Measurements from ENCODE around the gene DNM2.
A peak's percentile ranks its signal among the peaks of the same experiment; 100 is the strongest.

DNM2 gene

DNA sequence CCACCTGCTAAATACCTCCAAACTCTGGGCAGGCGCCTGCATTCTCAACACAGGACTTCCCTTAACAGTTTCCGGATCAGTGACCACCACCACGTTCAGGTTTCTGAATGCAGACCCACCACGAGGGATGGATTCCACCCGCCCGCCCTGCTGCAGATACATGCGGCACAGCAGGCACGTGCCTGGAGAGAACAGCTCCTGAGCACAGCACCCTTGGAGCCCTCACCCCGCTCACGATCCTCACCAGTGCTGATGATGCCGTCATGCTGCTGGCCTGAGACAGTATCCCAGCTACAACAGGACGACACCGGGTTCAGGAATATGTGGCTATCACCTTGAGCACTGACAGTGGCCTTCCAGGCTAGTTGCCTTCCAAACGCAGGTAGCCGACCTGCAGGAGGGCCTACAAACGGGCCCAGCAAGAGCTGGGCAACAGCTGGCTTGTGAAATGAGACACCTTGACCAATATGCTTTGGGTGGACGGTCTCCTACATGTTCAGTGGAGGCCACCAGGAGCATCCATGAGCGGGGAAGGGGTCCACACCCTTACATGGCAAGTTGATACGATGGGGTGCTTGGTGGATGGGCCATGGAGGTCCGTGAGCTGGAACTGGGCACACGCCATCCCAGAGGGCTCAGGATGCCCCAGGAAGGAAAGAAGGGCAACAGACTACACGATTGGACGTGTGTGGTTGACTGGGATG is 26.5 kb upstream of the DNM2 start:
- no peak for DNase-seq

DNA sequence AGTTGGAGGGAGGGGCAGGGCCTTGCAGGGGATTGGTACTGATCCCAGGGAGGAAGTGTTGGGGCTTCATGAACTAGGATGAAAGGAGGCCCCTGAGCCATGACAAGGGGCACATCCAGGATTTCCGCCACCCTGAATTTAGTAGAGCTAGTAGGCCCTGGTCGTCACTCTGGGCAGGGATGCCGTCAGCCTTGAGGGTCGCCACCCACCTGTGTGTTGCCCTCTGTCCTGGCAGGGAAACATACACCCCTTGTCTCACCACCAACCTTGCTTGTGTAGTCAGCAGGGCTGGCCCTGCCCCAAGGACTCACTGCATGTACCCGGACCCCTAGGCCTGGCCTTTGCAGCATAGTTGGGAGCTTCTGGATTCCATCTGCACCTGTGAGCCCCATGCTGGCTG is 26.0 kb upstream of the DNM2 start:
- DNase-seq: no peak

DNA sequence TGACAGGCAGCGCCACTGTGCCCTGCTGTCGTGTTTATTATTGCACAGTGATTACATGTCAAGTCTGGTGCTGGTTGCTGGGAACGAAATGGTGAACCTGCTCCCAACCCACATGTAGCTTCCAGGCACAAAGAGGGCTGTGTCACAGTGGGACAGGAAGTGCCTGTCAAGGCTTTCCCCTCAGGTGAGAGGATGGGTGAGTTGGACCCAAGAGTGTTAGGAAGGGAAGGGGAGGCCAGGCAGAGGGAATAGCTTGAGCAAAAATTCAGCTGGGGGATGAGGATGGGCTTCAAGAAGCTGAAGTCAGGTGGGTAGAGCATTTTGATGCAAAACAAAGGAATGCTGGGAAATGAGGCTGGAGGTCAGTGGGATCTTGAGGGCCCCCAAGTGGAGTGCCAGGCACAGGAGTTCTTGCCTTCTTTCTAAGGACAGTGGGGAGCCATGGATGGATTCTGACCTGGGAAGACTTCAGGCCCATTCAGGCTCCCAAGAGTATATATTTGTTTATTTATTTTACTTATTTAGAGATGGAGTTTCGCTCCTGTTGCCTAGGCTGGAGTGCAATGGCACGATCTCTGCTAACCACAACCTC is 25.1 kb upstream of the DNM2 start:
- no peak for DNase-seq

DNA sequence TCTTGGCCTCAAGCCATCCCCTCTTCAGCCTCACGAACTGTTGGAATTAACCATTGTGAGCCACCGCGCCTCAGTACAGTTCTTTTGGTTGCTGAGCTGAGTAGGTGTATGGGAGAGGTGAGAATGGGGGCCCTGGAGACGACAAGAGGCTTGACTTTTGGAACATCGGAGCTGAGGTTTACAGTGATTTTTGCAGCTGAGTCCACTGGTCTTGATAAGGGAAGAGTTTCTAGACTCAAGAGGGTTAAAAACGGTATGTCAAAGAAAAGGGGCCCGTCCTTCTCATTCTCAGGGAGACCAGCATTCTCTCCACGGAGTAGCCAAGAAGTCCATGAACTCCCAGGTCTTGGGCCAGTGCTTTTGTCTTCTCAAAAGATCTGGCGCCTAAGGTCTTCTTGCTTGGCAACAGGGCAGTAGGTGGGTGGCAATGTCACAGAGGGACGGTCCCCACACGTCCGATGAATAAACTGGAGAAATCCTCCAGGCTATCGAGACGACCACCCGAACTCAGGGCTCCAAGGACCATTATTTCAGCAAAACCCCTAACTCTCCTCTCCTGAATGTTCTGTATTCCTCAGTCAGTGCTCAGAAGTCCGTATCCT is 23.1 kb upstream of the DNM2 start:
- DNase-seq: no peak

DNA sequence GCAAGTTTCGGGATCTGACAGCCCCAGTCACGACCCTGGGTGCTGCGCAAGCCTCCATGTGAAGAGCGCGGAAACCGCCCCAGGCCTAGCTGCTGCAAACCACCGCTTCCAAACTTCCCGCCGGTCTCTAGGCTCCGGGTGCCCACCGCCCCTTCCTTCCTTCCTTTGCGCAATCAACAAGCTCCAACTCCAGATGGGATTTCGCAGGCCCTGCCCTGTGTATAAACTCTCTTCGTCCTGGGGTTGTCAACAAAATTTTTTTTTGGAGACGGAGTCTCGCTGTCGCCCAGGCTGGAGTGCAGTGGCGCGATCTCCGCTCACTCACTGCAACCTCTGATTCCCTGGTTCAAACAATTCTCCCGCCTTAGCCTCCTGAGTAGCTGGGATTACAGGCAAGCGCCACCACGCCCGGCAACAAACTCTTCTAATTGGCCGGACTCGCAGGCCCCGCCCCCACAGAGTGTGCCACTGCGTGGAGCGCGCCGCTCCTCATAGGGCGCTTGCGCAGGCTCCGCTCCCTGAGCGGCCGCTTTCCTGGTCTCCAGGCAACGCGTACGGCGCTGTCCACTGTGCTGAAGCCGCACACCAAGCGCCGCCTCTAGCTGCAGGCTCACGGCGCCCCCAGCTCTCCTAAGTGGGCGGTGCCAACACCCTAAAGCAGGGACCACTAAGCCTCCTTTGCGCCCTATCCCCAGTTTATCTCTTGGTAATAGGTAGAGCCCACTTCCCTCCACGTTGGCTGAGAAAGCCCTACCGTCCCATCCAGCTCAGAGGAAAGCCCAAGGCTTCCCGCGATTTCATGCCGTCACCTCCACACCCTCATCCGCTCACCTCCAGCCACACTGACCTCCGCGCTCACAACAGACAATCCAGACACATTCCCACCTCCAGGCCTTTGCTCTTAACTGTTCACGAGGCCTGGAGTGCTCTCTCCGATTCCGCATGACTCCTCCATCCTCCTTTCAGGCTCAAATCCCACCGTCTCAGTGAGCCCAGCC is 22.2 kb upstream of the DNM2 start:
- peak; percentile 92 for DNase-seq

DNA sequence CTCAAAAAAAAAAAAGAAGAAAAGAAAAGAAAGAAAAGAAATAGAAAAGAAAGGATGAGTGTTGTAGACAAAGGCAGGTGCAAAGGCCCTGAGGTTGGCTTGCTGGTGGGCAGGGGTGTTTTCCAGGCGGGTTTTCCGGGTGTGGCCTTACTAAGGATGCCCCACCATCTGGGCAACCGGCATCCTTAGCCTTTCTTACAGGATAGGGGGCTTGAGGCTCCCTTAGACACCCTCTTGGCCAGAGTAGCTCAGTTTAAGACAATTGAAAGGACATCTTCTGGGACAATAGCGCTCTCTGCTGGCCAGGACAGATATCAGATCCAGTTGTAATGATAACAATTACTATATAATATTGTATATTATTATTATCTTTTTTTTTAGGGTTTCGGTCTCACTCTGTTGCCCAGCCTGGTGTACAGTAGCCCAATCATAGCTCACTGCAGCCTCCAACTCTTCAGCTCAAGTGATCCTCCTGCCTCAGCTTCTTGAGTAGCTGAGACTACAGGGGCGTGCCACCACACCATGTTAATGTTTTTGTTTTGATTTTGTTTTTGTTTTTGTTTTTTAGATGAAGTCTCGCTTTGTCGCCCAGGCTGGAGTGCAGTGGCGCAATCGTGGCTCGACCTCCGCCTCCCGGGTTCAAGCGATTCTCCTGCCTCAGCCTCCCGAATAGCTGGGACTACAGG is 18.1 kb upstream of the DNM2 start:
- DNase-seq: peak; percentile 69

DNA sequence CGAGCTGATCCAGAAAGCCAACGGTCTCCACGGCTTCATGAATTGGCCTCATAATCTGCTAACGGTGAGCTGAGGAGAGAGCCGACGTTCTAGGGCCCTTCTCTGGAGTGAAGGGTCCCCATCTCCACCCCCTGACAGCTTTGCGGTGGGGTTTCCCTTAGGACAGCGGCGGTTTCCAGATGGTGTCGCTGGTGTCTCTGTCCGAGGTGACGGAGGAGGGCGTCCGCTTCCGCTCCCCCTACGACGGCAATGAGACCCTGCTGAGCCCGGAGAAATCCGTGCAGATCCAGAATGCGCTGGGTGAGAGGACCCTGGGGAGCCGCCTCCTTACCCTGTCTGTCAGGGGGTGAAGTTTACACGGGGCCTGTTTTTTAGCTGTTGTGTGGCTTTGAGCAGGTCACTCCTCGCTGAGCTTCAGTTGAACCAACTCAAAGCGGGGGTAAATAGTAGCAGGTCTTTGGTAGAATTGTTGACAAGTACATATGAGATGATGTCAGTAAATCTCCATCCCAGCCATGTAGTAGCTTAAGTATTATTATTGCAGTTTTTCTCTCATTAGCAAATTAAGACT is 15.8 kb upstream of the DNM2 start:
- DNase-seq: peak; percentile 25

DNA sequence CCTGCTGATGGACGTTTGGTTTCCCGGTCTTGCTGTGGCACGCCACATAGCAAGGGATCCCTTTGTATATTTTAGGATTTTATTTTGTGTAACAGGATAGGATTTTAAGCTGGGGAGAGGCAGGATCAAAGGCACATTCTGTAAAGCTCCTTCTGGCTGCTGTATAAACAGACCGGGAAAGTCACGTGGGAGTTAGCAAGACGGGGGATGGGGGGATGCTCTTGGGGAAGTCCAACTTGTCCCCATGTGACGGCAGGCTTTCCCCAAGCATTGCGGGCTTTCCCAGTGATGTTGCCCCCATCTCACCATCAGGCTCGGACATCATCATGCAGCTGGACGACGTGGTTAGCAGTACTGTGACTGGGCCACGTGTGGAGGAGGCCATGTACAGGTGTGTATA is 10.9 kb upstream of the DNM2 start:
- DNase-seq: no peak

DNA sequence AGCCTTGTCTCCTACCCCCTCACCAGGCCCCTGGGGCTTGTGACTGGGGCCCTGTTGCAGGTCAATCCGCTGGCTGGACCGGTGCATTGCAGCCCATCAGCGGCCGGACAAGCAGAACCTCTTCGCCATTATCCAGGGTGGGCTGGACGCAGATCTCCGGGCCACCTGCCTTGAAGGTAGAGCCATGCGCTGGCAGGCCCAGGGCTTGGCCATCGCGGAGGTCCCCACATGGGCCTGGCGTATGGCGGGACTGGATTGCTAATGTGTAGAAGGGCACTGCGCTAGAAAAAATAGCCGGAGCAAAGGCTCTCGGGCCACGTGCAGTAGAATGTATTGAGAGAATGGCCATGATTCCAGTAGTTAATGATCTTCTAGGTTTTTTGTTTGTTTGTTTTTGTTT is 10.4 kb upstream of the DNM2 start:
- DNase-seq: no peak

DNA sequence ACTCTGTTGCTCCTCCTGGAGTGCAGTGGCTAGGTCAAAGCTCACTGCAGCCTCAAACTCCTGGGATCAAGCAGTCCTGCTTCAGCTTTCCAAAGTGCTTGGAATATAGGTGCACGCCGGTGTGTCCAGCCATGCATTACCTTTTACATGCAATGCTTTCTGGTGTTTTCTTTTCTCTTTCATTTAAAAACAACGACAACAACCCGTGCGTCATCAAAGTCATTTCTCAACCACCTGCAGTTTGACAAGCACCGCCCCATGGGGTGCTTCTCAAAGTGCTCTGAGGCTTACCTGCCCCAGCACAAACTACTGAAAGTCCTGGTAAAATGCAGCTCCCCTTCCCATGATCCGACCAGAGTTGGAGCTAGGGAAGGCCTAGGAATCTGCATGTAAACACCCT is 9.6 kb upstream of the DNM2 start:
- no peak for DNase-seq

DNA sequence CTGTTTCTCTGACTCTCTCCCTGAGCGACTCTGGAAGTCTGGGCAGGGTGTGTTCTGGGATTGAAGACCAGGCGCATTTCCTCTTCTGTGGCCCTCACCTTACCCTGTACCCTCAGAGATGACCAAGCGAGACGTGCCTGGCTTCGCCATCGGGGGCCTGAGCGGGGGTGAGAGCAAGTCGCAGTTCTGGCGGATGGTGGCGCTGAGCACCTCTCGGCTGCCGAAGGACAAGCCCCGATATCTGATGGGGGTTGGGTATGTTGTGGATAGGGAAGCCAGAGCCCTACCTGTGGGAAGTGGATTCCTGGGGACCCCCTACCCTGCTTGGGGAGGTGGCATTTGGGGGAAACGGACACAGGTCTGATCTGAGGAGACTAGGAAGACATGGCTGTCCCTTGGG is 5.8 kb upstream of the DNM2 start:
- DNase-seq: no peak

DNA sequence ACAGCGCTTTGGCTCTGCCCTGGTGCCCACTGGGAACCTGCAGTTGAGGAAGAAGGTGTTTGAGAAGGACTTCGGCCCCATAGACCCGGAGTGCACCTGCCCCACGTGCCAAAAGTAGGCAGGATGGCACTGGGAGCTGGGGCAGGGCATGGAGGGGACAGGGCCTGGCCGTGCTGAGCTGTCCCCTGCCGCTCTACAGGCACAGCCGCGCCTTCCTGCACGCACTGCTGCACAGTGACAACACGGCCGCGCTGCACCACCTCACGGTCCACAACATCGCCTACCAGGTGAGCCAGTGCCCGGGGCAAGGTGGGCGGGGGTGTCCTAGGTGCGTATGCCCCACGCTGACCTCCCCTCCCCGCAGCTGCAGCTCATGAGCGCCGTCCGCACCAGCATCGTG is 5.1 kb upstream of the DNM2 start:
- DNase-seq: no peak

DNA sequence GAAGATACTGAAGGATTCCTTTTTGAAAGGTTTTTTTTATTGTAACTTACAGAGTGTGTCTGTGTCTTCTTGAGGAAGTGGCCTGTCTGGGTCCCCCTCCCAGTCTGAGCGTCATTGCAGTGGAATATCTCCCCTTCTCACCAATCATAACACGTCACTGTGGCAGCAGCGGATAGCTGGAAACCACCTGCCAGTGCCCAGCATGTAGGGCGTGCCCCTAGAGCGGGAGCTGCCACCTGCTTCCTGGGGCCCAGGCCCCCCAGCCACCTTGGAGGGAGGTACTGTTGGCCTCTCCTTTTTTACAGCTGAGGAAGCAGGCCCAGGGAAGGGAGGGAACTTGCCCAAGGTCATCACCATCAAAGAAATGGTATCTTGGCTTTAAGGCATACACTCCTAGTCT is 4.6 kb upstream of the DNM2 start:
- DNase-seq: no peak

DNA sequence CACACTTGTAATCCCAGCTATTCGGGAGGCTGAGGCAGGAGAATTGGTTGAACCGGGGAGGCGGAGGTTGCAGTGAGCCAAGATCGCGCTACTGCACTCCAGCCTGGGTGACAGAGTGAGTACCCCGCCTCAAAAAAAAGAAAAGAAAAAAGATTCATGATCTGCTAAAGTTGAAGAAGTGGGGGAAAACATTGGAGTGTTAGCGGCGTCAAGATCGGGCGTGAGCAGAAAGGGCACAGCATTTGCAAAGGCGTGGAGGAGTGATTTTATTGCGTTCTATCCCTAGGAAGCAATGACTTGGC is 874 bp upstream of the DNM2 start:
- no peak for DNase-seq

DNA sequence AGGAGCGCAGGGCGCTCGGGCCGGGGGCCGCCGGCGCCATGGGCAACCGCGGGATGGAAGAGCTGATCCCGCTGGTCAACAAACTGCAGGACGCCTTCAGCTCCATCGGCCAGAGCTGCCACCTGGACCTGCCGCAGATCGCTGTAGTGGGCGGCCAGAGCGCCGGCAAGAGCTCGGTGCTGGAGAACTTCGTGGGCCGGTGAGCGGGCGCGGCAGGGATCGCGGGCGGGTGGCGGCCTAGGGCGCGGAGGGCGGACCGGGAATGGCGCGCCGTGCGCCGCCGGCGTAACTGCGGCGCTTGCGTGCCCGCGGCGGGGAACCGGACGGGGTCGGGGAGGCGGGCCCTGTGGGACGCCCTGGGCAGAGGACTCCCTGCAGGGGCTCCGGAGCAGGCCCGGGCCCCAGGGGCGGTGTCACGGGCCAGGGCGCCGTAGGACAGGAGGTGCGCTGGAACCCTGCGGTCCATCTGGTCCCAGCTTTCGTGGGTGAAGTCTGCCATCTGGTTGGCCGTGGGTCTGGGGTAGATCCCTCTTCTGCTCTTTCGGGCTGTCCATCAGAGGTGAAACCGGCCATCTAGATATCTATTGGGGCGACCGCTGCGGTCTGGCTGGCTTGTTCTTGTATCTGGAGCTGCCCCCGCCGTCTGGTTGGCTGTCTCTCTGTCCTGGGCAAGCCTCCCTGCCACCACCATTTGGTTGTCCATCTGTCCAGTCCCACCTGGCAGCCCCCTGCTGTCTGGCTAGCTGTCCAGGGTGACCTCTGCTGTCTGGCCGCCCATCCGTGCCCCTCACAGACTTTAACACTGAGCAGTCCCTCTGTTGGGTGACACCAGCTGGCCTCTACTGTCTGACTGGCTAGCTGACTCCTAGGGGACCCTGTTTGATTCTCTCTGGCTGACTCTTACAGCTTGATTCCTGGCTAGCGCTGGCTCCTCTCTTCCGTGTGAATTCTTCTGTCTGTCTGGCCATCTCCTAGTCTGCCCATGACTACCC is 622 bp downstream of the DNM2 start:
- DNase-seq: peak; percentile 50

DNA sequence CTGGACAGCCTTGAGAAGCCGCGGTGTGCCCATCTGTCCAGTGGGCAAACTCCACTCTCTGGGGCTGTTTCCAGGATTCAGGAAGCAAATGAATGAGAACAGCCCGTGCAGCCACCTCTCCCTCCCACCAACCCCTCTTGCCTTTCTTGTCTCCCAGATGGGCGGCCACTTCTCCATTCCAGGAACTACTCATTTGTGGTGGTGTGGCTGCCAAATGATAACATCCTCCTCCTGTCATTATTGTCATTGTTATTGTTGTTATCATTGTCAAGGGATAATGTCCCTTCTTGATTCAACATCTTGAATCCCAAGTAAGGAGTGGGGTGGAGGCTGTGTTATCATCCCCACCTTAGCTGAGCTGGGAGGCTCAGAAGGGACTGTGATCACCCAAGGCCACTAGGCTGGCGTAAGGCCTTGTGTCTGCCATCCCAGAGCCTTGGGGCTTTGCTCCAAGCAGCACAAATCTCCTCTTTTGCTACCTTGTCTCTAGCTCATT is 1.6 kb downstream of the DNM2 start:
- DNase-seq: no peak

DNA sequence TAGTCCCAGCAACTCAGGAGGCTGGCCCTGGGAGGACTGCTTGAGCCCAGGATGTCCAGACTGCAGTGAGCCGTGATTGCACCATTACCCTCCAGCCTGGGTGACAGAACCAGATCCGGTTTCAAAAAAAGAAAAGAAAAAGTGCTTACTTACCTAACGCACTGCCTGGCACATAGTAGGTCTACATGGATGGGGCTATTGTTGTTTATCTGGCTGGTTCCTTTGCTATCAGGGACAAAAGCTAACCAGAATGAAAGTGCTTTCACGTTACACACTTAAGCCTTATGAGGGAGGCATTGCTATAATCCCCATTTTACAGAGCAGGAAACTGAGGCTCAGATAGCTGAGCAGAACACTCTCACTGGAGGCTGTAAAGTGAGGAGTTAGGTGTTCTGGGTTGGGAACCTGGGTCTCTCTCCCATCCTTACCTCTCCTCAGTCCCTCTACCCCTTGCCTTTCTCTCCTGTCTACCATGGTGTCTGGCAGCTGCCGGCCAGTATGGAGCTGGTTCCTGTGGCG is 2.8 kb downstream of the DNM2 start:
- no peak for DNase-seq

DNA sequence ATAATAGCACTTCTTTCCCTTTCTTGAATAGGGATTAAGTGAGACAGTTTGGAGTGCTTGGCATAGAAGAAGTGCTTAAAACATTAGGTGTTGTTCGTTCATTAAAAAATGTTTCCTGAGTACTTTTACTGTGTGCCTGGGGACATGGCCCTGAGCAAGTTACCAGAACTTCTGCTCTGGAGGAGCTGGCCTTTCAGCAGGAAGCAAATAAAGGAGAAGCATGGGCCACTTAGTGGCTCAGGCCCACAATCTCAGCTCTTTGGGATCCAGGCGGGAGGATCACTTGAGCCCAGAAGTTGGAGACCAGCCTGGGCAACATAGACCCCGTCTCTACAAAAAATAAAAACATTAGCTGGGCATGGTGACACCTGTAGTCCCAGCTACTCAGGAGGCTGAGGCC is 5.7 kb downstream of the DNM2 start:
- DNase-seq: no peak

DNA sequence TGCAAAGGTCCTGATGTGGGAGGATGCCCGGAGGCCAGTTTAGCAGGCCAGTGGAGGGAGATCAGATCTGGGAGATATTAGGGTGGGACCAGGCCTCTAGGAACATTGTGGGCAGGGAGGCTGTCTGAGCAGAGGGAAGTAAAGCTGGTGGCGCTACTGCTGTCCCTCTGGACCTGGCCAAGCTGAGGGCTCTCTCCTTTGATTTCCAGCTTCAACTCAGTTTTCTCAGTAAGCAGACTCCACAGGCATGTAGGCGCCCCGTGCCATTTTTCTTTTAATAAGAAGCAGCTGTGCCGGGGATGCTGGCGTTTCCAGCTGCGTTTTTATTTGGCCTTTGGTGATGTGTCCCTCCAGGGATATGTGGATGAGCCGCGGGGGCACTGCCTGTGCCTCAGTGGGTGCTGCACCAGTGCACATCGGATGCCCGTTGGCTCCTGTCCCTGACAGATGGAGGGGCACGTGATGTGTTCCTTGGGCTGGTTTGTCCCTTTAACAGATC is 6.7 kb downstream of the DNM2 start:
- DNase-seq: no peak

DNA sequence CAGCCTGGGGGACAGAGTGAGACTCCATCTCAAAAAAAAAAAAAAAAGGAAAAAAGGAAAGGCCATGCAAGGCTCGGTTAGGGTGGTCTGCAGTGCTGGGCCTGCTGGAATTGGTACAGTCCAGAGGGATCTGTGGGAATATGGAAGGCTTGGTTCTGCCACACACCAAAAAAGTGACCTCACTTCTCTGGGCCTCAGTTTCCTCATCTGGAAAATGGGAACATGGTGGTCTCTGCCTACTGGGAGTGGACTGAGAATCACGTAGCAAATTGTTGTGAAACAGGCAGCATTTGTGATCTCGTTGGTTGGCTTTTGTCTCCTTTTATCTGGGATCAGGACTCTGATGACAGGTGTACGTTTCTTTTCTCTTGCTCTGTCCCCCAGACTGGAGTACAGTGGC is 7.5 kb downstream of the DNM2 start:
- DNase-seq: no peak

DNA sequence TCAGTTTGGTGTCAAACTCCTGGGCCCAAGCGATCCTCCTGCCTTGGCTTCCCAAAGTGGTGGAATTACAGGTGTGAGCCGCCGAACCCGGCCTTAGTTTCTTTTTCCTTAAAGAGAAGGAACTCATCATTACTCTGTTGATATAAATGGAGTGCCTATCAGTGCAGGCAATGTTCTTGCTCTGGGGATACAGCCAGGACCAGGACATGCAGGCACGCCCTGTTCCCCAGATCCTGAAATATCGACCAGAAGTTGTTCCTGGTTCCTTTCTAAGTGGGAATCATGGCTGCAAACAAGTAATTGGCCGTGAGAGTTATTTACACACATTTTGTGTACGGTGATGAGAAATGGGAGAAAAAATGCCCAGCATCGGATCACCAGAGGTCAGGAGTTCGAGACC is 8.4 kb downstream of the DNM2 start:
- no peak for DNase-seq

Data from stimulated activated CD4-positive, alpha-beta T cell treated with anti-CD3 and anti-CD28 coated beads, Interleukin-1b, Interleukin-23, amount 100 ng/mL, for 48 hours (primary cell).